Stimulated activated CD4-positive, alpha-beta T cell treated with anti-CD3 and anti-CD28 coated beads, Interleukin-12 subunit alpha, Interleukin-12 subunit beta, amount 100 ng/mL, for 4 hours (primary cell): ENCODE results near the gene NLRP12.
A peak's percentile ranks its signal among the peaks of the same experiment; 100 is the strongest.
"Not testable (repeated sequence)": the region's sequence is repeated elsewhere in the genome, so short reads cannot be mapped to it uniquely, and the experiment has no call there.

ENCODE experiments used
- DNase-seq: peaks from one replicate; pipeline ENCODE4 v3.0.0-alpha.2; 2020

NLRP12 gene

DNA sequence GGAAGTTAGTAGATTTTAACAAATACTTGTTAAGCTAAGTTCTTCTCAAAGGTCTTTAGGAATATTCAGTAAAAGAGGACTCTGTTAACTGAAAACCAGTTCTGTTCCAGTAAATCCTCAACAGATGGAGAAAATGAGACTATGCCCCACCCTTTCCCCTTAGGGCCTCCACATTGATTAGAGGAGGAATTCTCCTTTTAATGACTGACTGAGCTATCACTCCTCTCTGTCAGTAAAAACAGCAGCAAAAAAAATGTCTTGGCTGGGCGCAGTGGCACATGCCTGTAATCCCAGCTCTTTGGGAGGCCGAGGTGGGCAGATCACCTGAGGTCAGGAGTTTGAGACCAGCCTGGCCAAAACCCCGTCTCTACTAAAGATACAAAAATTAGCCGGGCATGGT lies 50.1 kb downstream of the NLRP12 start:
- no peak for DNase-seq

DNA sequence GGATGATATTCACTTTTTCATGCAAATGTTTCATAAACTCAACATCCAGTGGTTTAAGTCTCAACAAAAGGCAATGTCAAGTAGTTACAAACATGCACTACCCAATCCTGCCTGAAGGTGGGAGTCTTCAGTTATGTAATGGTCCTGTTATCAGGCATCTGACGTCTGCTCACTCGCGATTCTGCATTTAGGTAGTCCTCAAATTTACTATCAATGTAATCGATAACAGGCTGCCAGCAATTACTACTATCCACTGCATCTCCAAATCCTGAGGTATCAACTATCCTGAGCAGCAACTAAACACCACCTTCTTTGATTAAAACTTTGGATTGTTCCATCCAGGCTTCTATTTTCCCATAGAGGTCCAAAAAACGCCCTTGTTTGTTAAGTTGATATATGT lies 51.2 kb downstream of the NLRP12 start:
- DNase-seq = peak; percentile 31

DNA sequence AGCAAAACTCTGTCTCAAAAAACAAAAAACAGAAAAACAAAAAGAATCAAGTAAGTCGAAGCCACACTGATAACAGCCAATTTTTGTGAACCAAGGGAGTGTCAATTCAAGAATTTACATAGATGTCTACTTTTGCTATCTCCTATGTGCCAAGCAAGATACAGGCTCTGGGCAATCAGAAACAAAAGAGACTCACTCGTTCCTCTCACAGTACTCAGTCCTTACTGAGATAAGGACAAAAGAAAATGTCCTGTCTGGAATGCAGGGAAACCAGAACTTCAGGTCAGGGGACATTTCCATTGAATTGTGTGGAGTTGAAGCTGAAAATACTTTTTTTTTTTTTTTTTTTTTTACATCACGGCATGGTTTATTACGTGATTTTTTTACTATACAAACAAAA lies 53.0 kb downstream of the NLRP12 start:
- DNase-seq = no peak

DNA sequence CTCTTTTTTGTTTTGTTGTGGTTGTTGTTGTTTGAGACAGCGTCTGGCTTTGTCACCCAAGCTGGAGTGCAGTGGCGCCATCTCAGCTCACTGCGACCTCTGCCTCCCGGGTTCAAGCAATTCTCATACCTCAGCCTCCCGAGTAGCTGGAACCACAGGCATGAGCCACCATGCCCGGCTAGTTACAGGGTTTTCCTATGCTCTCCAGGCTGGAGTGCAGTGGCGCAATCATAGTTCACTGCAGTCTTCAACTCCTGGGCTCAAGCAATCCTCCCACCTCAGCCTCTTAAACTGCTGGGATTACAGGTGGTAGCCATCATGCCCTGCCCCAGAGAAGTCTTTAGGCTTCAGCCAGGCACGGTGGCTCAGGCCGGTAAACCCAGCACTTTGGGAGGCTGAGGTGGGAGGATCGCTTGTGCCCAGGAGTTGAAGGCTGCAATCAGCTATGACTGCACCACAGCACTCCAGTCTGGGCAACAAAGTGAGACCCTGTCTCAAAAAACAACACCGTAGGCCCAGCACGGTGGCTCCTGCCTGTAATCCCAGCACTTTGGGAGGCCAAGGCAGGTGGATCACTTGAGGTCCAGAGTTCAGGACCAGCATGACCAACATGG lies 54.3 kb downstream of the NLRP12 start:
- DNase-seq = not testable (repeated sequence)

DNA sequence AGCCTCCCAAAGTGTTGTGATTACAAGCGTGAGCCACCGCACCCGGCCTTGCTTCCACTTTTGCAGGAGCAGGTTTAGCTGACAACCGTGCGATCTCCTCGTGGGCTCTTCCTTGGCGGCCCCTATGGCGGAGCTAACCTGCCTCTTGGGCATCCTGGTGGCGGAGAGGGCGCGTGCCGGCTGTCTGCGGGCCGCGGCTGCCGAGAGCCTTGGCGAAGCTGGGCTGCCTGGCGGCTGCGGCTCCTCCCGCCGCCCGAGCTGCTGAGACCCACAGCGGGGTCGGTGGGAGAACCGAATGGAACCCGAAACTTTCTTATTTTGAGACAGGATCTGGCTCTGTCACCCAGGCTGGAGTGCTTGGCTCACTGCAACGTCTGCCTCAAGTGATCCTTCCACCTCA lies 55.7 kb downstream of the NLRP12 start:
- no peak for DNase-seq

DNA sequence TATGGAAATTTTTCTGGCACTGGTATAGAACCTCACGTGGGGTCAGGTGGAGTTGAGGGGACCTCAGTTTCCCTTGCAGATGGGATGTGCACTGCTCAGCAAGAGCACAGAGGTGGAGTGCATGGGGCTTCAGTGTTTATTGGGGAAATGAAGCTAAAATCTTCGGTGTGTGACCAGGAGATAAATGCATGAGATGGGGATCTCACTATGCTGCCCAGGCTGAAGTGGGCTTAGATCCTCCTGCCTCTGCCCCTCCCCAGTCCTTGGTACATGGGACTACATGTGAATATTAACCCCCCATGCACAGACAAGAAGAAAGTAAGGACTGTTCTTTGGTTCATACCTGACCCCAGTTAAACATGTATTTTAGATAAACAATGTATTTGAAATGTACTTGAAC lies 65.1 kb downstream of the NLRP12 start:
- DNase-seq = not testable (repeated sequence)
